ENCODE measurements around the gene FAM13A. TPM values are rescaled to one million over a fixed set of nuclear protein-coding genes. Genes with fewer than 3 reads are reported as not detected.

FAM13A gene
- total and polyA plus RNA-seq, 2 of the 8 experiments (the other 6 are each of a cell fraction or from before 2014, with no cell fraction given), result 7.1 to 16.5 TPM

- Histone ChIP-seq H3K9me3 (ENCODE audit: insufficient read depth in 2 of 2, low read depth in 1 of 2, low read length in 1 of 2) (no peaks in the 10 kb centered on the region), H3K79me1 (ENCODE audit: low read depth, low read length) (no peaks in the 10 kb centered on the region), H3K4me2 (ENCODE audit: insufficient read depth in 1 of 2, low read depth in 2 of 2, low read length in 2 of 2) (no peak overlapping the region), H3K18ac (ENCODE audit: extremely low read depth, low read length) (no peak overlapping the region), H3K4me1 (replicated peaks in 1 of 4; ENCODE audit: control insufficient read depth in 3 of 4, insufficient read depth in 4 of 4, low read length in 3 of 4) (no peaks in the 10 kb centered on the region), H4K91ac (replicated peaks; ENCODE audit: insufficient read length, low read length) (no peak overlapping the region), H2BK120ac (replicated peaks; ENCODE audit: low read depth, low read length) (no peak overlapping the region), H3K56ac (replicated peaks; ENCODE audit: insufficient read length, low read depth, low read length) (no peak overlapping the region), H3K14ac (ENCODE audit: insufficient read length) (no peak overlapping the region), H3K4me3 (ENCODE audit: extremely low read depth in 1 of 4, insufficient read depth in 2 of 4, low read depth in 3 of 4, low read length in 4 of 4) (no peak overlapping the region), H4K8ac (ENCODE audit: extremely low read depth, insufficient read depth, low read length) (no peak overlapping the region), H3K27me3 (replicated peaks in 1 of 4; ENCODE audit: control insufficient read depth in 3 of 4, extremely low read depth in 1 of 4, insufficient read depth in 3 of 4, low read length in 3 of 4) (no peaks in the 10 kb centered on the region), H4K20me1 (replicated peaks in 1 of 2; ENCODE audit: control insufficient read depth in 1 of 2, insufficient read depth in 2 of 2, low read length in 2 of 2) (no peaks in the 10 kb centered on the region), H3K9ac (replicated peaks in 1 of 4; ENCODE audit: extremely low read depth in 1 of 4, low read depth in 3 of 4, low read length in 3 of 4) (no peak overlapping the region), H3K79me2 (ENCODE audit: control insufficient read depth in 1 of 2, insufficient read depth in 2 of 2, low read length in 2 of 2) (no peaks in the 10 kb centered on the region), H2AFZ (ENCODE audit: low read length) (no peak overlapping the region), H2BK5ac (ENCODE audit: low read depth, low read length) (no peak overlapping the region), H2BK12ac (ENCODE audit: low read depth, low read length) (no peak overlapping the region), H2BK15ac (ENCODE audit: low read length) (no peak overlapping the region), H3K36me3 (ENCODE audit: control insufficient read depth in 2 of 4, insufficient read depth in 4 of 4, low read length in 3 of 4) (no peaks in the 10 kb centered on the region), H3K23ac (ENCODE audit: insufficient read length) (no peak overlapping the region), H2AK5ac (ENCODE audit: low read depth, low read length) (no peak overlapping the region), H4K5ac (ENCODE audit: insufficient read length, low read depth, low read length) (no peak overlapping the region), H3K4ac (replicated peaks; ENCODE audit: insufficient read length, low read depth, low read length) (no peak overlapping the region), H3K23me2 (ENCODE audit: low read depth, low read length) (no peaks in the 10 kb centered on the region), H2BK20ac (ENCODE audit: low read length) (no peak overlapping the region), H3K27ac (ENCODE audit: low read depth, low read length) (no peak overlapping the region)
- POLR2A ChIA-PET (ENCODE audit: partially characterized antibody), result no interaction called here
- DNase-seq (ENCODE audit: low read depth in 1 of 2, low spot score in 2 of 2), result no peak
- no peak for FAIRE-seq
- CTCF ChIA-PET (ENCODE audit: partially characterized antibody), result interaction anchor here (0.6 to 1.3 kb wide), 3 partner anchors 9 to 135 kb away, joined by 3 read pairs; no protein-coding TSS in a partner anchor
- WGBS, 2 experiments (ENCODE audit: extremely low coverage in 1 of 2, insufficient coverage in 1 of 2, insufficient read length in 1 of 2, insufficient replicate concordance in 2 of 2, low coverage in 1 of 2, low lambda C conversion rate in 2 of 2, missing lambda C conversion rate in 1 of 2), result 89% methylated on average over 4 of the region's 4 CpGs; no CpG with 5 or more reads in 1 of the 2 experiments
- TF ChIP-seq, protein P1, sequence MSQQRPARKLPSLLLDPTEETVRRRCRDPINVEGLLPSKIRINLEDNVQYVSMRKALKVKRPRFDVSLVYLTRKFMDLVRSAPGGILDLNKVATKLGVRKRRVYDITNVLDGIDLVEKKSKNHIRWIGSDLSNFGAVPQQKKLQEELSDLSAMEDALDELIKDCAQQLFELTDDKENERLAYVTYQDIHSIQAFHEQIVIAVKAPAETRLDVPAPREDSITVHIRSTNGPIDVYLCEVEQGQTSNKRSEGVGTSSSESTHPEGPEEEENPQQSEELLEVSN (IDR thresholded peaks at IDR 0.05), result no peak
- TF ChIP-seq POLR2AphosphoS5 (IDR thresholded peaks at IDR 0.05; ENCODE audit: low read depth, low read length), result no peak
- no peak for TF ChIP-seq ZNF274 (IDR thresholded peaks at IDR 0.05; ENCODE audit: borderline replicate concordance, extremely low read depth, low read length)
- TF ChIP-seq ATF3 (IDR thresholded peaks at IDR 0.05; ENCODE audit: insufficient read depth, low read depth, low read length), result no peak
- TF ChIP-seq TCF12 (IDR thresholded peaks at IDR 0.05; ENCODE audit: low read depth, low read length), result no peak
- no peak for TF ChIP-seq RNF2 (IDR thresholded peaks at IDR 0.05; ENCODE audit: borderline replicate concordance, low read depth, low read length, missing control alignments, poor library complexity, severe bottlenecking)
- TF ChIP-seq NRF1 (IDR thresholded peaks at IDR 0.05; ENCODE audit: low read depth, low read length), result no peak
- no peak for TF ChIP-seq CHD1 (IDR thresholded peaks at IDR 0.05; ENCODE audit: low read depth, low read length)
- TF ChIP-seq POU5F1 (IDR thresholded peaks at IDR 0.05; ENCODE audit: low read depth, low read length), result no peak
These were observed 249.5 kb downstream of the FAM13A start for GRCh38 chr4:88807499-88807898.

Measured in H1 (cell line).